Gastrocnemius medialis (tissue), 4 donors: ENCODE measurements around the gene THY1. TPM values are rescaled to one million over a fixed set of nuclear protein-coding genes. Genes with fewer than 3 reads are reported as not detected.

Experiments
- ATAC-seq, 2 donors: fragments of 150-250 bp; one replicate each; pipeline ENCODE4 v1.9.1; 2016
- DNase-seq, 2 donors: peaks; one replicate each; pipeline ENCODE4 v3.0.0-alpha.2; 2019
- H3K27ac ChIP-seq, 4 donors: fragments of 200-600 bp; sonication (generic); 1 replicate in 1 of 4; 2 replicates in 3 of 4; pipeline ENCODE4 v1.5.1; 2016 to 2018; ENCODE audit warnings: mild to moderate bottlenecking in 2 of 4, moderate library complexity in 1 of 4
- H3K27me3 ChIP-seq, 3 donors: fragments of 200-600 bp; sonication (generic) in 2 of 3; 1 replicate in 1 of 3; 2 replicates in 2 of 3; pipeline versions ENCODE4 v1.5.1 to v1.6.0; 2016 to 2019; ENCODE audit warnings: mild to moderate bottlenecking in 1 of 3, moderate library complexity in 1 of 3
- H3K36me3 ChIP-seq, 2 donors: fragments of 200-600 bp; sonication (generic) in 1 of 2; one replicate each; pipeline ENCODE4 v1.5.1; 2017 to 2018
- H3K4me1 ChIP-seq, 2 donors: fragments of 200-600 bp; sonication (generic) in 1 of 2; one replicate each; pipeline ENCODE4 v1.5.1; 2016 to 2017; ENCODE audit warnings: mild to moderate bottlenecking in 2 of 2
- H3K4me3 ChIP-seq, 4 donors: fragments of 200-600 bp; sonication (generic) in 3 of 4; 1 replicate in 1 of 4; 2 replicates in 3 of 4; pipeline ENCODE4 v1.5.1; 2016 to 2019; ENCODE audit warnings: mild to moderate bottlenecking in 2 of 4
- H3K9me3 ChIP-seq, 3 donors: fragments of 200-600 bp; sonication (generic) in 2 of 3; 1 replicate in 1 of 3; 2 replicates in 2 of 3; pipeline ENCODE4 v1.5.1; 2016 to 2019
- POLR2A ChIP-seq, 2 donors: fragments of 450-650 bp; IDR thresholded peaks; one replicate each; pipeline ENCODE4 v1.6.1; 2017; ENCODE audit warnings: antibody characterized with exemption in 2 of 2, mild to moderate bottlenecking in 2 of 2, moderate library complexity in 2 of 2
- in situ Hi-C, 4 donors: fragments of 200-750 bp; cut with MboI; loops; one replicate each; pipeline versions ENCODE4 v1.15.0 to v1.8.0; 2017; ENCODE audit warnings: low sequenced_read_pairs in 4 of 4
- intact Hi-C: fragments of 100-400 bp; cut with DNase I; formaldehyde crosslinking; loops from one replicate; pipeline ENCODE4 v1.15.1; 2023; ENCODE audit warnings: low total_unique reads
- total RNA-seq, 4 donors: library from RNA; depleted of rRNA; stranded (reverse); fragments of >200 nt; gene quantifications; one replicate each; pipeline versions ENCODE4 v1.1.0 to v1.2.3, GENCODE V29; 2016
- TF ChIP-seq, protein P1 (sequence below), 5 experiments: fragments of 450-650 bp in 3 of 5; fragments of 200-600 bp in 2 of 5; sonication (generic) in 2 of 5; IDR thresholded peaks in 4 of 5; conservative IDR thresholded peaks in 1 of 5; 1 replicate in 4 of 5; 2 replicates in 1 of 5; pipeline ENCODE4 v1.5.1; 2016 to 2019; ENCODE audit warnings: antibody characterized with exemption in 5 of 5, mild to moderate bottlenecking in 3 of 5, moderate library complexity in 3 of 5

THY1 gene
- total RNA-seq, 4 donors from 2014 or later: 0.22 to 0.70 (median 0.36) TPM; not detected in 1

DNA sequence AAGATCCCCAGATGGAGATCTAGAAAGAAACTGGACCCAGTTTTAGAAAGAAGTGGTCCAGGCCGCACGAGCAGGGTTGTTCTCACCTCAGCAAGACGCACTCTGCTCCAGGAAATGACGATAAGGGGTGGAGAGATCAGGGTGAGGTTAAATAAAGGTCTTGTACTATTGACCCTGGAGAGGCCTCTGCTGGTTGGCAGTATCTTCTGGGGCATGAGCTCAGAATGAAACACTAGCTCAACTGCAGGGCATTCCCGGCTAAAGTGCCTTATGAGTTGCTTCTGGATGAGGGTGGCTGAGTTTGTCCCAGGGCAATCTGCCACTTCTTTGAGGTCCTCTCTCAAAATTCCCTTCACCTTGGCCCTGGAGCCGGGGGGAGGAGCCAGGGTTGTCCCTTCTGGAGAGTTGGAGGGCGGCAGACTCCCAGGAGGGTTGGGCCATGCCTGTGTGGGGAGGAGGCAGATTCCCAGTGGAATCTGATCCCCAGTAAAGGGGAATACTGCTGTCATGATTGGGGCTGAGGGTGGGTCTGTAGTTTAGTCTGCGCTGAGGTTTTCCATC lies 52.4 kb downstream of the THY1 start:
- H3K27me3 ChIP-seq: no peaks in the 10 kb centered on the region
- DNase-seq: peak; percentile 64 to 96

DNA sequence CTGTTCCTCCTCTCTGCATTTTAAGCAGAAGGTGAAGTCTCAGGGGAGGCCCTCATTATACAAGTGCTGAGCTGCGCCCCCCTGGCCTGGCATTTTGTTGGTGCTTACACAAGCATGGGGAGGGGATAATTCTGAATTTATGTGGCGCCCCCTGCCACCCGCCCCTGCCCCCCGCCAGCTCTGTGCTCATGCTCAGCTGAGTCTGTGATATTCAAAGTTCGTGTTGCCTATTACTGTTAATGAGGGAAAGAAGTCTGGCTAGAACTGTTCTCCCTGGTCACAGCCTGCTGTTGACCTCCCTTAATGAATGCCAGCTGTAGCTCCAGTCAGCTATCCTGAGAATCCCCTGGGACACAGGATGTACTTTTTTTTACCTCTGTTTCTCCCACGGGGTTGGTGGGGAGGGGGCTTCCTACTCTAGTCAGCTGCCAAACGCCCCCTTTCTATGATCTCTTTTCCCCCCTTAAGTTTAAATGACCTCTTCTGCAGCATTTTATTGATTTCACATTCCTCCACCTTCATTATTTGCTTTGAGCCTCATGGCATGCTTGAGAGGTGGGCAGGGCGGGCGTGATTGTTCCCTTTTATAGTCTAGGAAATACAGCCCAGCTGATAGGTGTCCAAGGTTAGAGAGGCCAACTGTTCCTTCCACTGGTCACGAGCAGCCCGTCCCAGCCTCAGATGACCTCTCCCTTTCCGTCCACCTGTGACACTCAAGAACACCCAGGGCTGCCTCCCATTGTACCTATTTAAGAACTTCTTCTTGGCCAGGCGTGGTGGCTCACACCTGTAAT lies 53.6 kb downstream of the THY1 start:
- in situ Hi-C loops: no loop called here

More for the DNA sequence above, 52.4 kb downstream of the THY1 start:
- TF ChIP-seq, protein P1, sequence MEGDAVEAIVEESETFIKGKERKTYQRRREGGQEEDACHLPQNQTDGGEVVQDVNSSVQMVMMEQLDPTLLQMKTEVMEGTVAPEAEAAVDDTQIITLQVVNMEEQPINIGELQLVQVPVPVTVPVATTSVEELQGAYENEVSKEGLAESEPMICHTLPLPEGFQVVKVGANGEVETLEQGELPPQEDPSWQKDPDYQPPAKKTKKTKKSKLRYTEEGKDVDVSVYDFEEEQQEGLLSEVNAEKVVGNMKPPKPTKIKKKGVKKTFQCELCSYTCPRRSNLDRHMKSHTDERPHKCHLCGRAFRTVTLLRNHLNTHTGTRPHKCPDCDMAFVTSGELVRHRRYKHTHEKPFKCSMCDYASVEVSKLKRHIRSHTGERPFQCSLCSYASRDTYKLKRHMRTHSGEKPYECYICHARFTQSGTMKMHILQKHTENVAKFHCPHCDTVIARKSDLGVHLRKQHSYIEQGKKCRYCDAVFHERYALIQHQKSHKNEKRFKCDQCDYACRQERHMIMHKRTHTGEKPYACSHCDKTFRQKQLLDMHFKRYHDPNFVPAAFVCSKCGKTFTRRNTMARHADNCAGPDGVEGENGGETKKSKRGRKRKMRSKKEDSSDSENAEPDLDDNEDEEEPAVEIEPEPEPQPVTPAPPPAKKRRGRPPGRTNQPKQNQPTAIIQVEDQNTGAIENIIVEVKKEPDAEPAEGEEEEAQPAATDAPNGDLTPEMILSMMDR (IDR thresholded peaks at IDR 0.05 in 4 of 5, conservative IDR thresholded peaks at IDR 0.05 in 1 of 5): no peak
- TF ChIP-seq POLR2A (IDR thresholded peaks at IDR 0.05): peak in 1 of 2 donors; percentile 32
- H3K27ac ChIP-seq: peak overlapping the region; percentile 96 to 99 (median 98)
- no peaks in the 10 kb centered on the region for H3K36me3 ChIP-seq
- peak overlapping the region in 1 of 4 donors; percentile 3 for H3K4me3 ChIP-seq
- ATAC-seq: peak; percentile 32 to 52
- intact Hi-C loops: loop anchor here (1.0 kb wide), 1 partner anchor 9 kb away; no protein-coding TSS in a partner anchor
- H3K9me3 ChIP-seq: no peaks in the 10 kb centered on the region
- H3K4me1 ChIP-seq: peaks cover 98 to 100% of the 10 kb centered on the region in 2 donors
- in situ Hi-C loops: no loop called here

DNA sequence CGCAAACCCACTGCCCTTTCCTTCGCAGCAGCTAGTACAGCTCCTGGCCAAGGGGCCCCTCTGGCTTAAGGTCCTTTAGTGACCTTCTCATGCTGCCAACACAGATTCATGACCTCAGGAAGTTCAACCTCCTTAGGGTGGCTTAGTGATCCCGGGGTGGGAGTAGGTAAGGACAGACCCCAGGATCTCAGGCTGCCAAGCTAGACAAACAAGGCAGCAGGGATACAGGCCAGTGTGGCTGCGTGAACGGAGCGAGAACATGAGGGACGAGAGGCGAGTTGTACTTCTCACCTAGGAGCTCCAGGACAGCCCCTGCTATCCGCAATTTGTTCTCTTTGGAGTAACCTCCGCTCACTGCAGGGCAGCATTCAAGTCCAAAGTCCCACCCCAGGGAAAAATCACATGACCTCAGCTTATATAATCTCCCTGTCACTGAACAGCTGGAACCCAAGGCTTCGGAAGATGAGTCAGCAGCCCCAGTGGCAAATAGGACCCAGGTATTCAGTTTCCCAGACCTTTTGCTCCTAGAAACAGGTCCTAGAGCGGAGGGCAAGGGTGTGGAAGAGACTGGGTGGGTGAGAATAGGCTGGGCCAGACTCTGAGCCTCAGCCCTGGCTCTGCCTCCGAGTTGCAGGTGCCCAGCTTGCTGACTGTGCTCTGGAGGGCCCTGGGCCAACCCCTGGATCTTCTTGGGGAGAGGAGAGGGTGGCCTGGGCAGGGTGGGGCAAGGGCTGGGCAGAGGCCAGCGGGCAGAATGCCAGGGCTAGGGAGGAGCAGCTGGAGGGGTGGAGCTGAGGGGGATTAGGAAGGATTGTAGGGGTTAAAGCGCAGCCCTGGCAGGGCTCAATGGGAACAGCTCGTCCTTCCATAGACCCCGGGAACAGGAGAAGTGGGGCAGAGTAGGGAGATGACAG lies 54.6 kb downstream of the THY1 start:
- in situ Hi-C loops (no loop called here), intact Hi-C loops (loop anchor here (1.0 kb wide), 1 partner anchor 8 kb away; no protein-coding TSS in a partner anchor)
- Histone ChIP-seq H3K4me1 (peaks cover 89 to 93% of the 10 kb centered on the region in 2 donors), H3K27ac (peak overlapping the region; percentile 96 to 99 (median 98)), H3K27me3 (no peaks in the 10 kb centered on the region), H3K36me3 (no peaks in the 10 kb centered on the region), H3K9me3 (no peaks in the 10 kb centered on the region), H3K4me3 (peak overlapping the region in 2 of 4 donors; percentile 17 to 24)
- ATAC-seq (peak; percentile 7 to 10), DNase-seq (peak; percentile 83 to 98)
- TF ChIP-seq POLR2A (IDR thresholded peaks at IDR 0.05): peak; percentile 40 to 62
- TF ChIP-seq, protein P1 (IDR thresholded peaks at IDR 0.05 in 4 of 5, conservative IDR thresholded peaks at IDR 0.05 in 1 of 5): peak in 1 of 5 experiments; percentile 1

More for the DNA sequence above, 53.6 kb downstream of the THY1 start:
- no peaks in the 10 kb centered on the region for H3K9me3 ChIP-seq
- H3K36me3 ChIP-seq: no peaks in the 10 kb centered on the region
- TF ChIP-seq POLR2A (IDR thresholded peaks at IDR 0.05): peak in 1 of 2 donors; percentile 15
- TF ChIP-seq, protein P1 (IDR thresholded peaks at IDR 0.05 in 4 of 5, conservative IDR thresholded peaks at IDR 0.05 in 1 of 5): no peak
- H3K4me3 ChIP-seq: peak overlapping the region in 2 of 4 donors; percentile 17 to 24
- H3K27ac ChIP-seq: peak overlapping the region; percentile 96 to 99 (median 98)
- H3K4me1 ChIP-seq: peaks cover 97 to 99% of the 10 kb centered on the region in 2 donors
- intact Hi-C loops: no loop called here
- DNase-seq: peak; percentile 75 to 88
- peak; percentile 8 to 12 for ATAC-seq
- no peaks in the 10 kb centered on the region for H3K27me3 ChIP-seq

- no peaks in the 10 kb centered on the region for H3K36me3 ChIP-seq
- DNase-seq: peak in 1 of 2 donors; percentile 77
- no peak for TF ChIP-seq POLR2A (IDR thresholded peaks at IDR 0.05)
- TF ChIP-seq, protein P1 (IDR thresholded peaks at IDR 0.05 in 4 of 5, conservative IDR thresholded peaks at IDR 0.05 in 1 of 5): peak in 3 of 5 experiments; percentile 8 to 42 (median 20)
- no peak for ATAC-seq
- peak overlapping the region in 1 of 4 donors; percentile 11 for H3K4me3 ChIP-seq
- peaks cover 82 to 93% of the 10 kb centered on the region in 2 donors for H3K4me1 ChIP-seq
- in situ Hi-C loops (no loop called here), intact Hi-C loops (loop anchor here (1.0 kb wide), 1 partner anchor 9 kb away; no protein-coding TSS in a partner anchor)
- no peaks in the 10 kb centered on the region for H3K27me3 ChIP-seq
- H3K9me3 ChIP-seq: no peaks in the 10 kb centered on the region
- peak overlapping the region; percentile 96 to 99 (median 98) for H3K27ac ChIP-seq
Measured at GRCh38 chr11:119367661-119368120, 55.3 kb downstream of the THY1 start.
